ENCODE results near the gene WASF2.

DNA sequence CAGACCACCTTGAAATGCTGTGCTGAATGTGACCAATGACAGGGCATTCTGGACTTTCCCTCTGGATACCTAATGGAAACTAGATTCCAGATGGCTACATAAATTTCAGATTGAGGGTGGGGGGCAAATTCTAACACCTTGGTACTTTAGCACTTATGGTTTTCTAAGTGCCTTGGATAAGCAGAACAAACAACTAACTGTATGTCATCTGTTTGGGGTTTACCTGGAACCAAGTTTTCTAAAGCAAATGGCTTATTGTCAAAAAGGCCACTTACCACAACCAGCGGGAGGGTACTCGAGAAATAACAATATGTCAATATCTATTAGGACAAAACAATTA lies 58.4 kb downstream of the WASF2 start:
- TF ChIP-seq GATA2 (IDR thresholded peaks at IDR 0.05; ENCODE audit: low read depth, low read length): no peak
- TF ChIP-seq GATA3 (IDR thresholded peaks at IDR 0.05; ENCODE audit: low read depth, low read length): no peak
